ENCODE data around the gene TAF5L.

TAF5L gene

GRCh38 chr1:229582715-229583114 is 43.2 kb downstream of the TAF5L start:
- no peaks in the 10 kb centered on the region for H3K9me2 ChIP-seq (ENCODE audit: low read depth, low read length)

GRCh38 chr1:229582011-229582694 is 43.8 kb downstream of the TAF5L start:
- H3K4me2 ChIP-seq (ENCODE audit: low read length), result no peak overlapping the region
- H3K9me2 ChIP-seq (ENCODE audit: low read depth, low read length), result no peaks in the 10 kb centered on the region
- H4K20me1 ChIP-seq (ENCODE audit: insufficient read depth, low read length), result no peaks in the 10 kb centered on the region
- H3K27ac ChIP-seq (ENCODE audit: low read depth, low read length, poor library complexity, severe bottlenecking), result no peak overlapping the region
- H3K27me3 ChIP-seq (ENCODE audit: insufficient read depth, low read length), result no peaks in the 10 kb centered on the region
- no peak overlapping the region for H3K4me3 ChIP-seq (ENCODE audit: low read depth, low read length, poor library complexity, severe bottlenecking)
- H3F3A ChIP-seq (ENCODE audit: insufficient read depth, low read length), result no peaks in the 10 kb centered on the region
- H3K4me1 ChIP-seq (ENCODE audit: insufficient read depth, low read length, severe bottlenecking), result peaks cover 16% of the 10 kb centered on the region
- H3K36me3 ChIP-seq (ENCODE audit: insufficient read depth, low read length), result no peaks in the 10 kb centered on the region
- TF ChIP-seq CTCF (IDR thresholded peaks at IDR 0.05; ENCODE audit: low read length), result no peak
- TF ChIP-seq EZH2 (IDR thresholded peaks at IDR 0.05; ENCODE audit: borderline replicate concordance, low read length), result no peak
- H3K79me2 ChIP-seq (ENCODE audit: insufficient read depth, low read length), result no peaks in the 10 kb centered on the region
- no peak overlapping the region for H3K9ac ChIP-seq (ENCODE audit: low read length)
- no peaks in the 10 kb centered on the region for H3K9me3 ChIP-seq (ENCODE audit: low read length)
- no peak overlapping the region for H2AFZ ChIP-seq (ENCODE audit: low read length)

More at GRCh38 chr1:229582715-229583114, 43.2 kb downstream of the TAF5L start:
- Histone ChIP-seq H3K27ac (ENCODE audit: low read depth, low read length, poor library complexity, severe bottlenecking) (no peak overlapping the region), H3K4me3 (ENCODE audit: low read depth, low read length, poor library complexity, severe bottlenecking) (no peak overlapping the region), H4K20me1 (ENCODE audit: insufficient read depth, low read length) (no peaks in the 10 kb centered on the region), H3F3A (ENCODE audit: insufficient read depth, low read length) (no peaks in the 10 kb centered on the region), H3K36me3 (ENCODE audit: insufficient read depth, low read length) (no peaks in the 10 kb centered on the region), H3K9me3 (ENCODE audit: low read length) (no peaks in the 10 kb centered on the region), H3K27me3 (ENCODE audit: insufficient read depth, low read length) (no peaks in the 10 kb centered on the region), H3K4me2 (ENCODE audit: low read length) (no peak overlapping the region), H3K9ac (ENCODE audit: low read length) (no peak overlapping the region), H3K4me1 (ENCODE audit: insufficient read depth, low read length, severe bottlenecking) (peaks cover 16% of the 10 kb centered on the region), H2AFZ (ENCODE audit: low read length) (no peak overlapping the region), H3K79me2 (ENCODE audit: insufficient read depth, low read length) (no peaks in the 10 kb centered on the region)
- no peak for TF ChIP-seq EZH2 (IDR thresholded peaks at IDR 0.05; ENCODE audit: borderline replicate concordance, low read length)
- no peak for TF ChIP-seq CTCF (IDR thresholded peaks at IDR 0.05; ENCODE audit: low read length)

GRCh38 chr1:229581485-229581884 is 44.4 kb downstream of the TAF5L start:
- Histone ChIP-seq H4K20me1 (ENCODE audit: insufficient read depth, low read length) (no peaks in the 10 kb centered on the region), H3K4me3 (ENCODE audit: low read depth, low read length, poor library complexity, severe bottlenecking) (no peak overlapping the region), H2AFZ (ENCODE audit: low read length) (no peak overlapping the region), H3F3A (ENCODE audit: insufficient read depth, low read length) (no peaks in the 10 kb centered on the region), H3K27me3 (ENCODE audit: insufficient read depth, low read length) (no peaks in the 10 kb centered on the region), H3K9ac (ENCODE audit: low read length) (no peak overlapping the region), H3K27ac (ENCODE audit: low read depth, low read length, poor library complexity, severe bottlenecking) (no peak overlapping the region), H3K36me3 (ENCODE audit: insufficient read depth, low read length) (no peaks in the 10 kb centered on the region), H3K9me3 (ENCODE audit: low read length) (no peaks in the 10 kb centered on the region), H3K4me2 (ENCODE audit: low read length) (no peak overlapping the region), H3K9me2 (ENCODE audit: low read depth, low read length) (no peaks in the 10 kb centered on the region), H3K4me1 (ENCODE audit: insufficient read depth, low read length, severe bottlenecking) (peaks cover 16% of the 10 kb centered on the region), H3K79me2 (ENCODE audit: insufficient read depth, low read length) (no peaks in the 10 kb centered on the region)
- no peak for TF ChIP-seq CTCF (IDR thresholded peaks at IDR 0.05; ENCODE audit: low read length)
- TF ChIP-seq EZH2 (IDR thresholded peaks at IDR 0.05; ENCODE audit: borderline replicate concordance, low read length), result no peak
